NCI-H1105 treated with DMSO at 0.1 percent for 48 hours (cell line): Measurements from ENCODE around the gene KDM4C.
"Not testable (repeated sequence)": the region's sequence is repeated elsewhere in the genome, so short reads cannot be mapped to it uniquely, and the experiment has no call there.

ENCODE experiments used
- DNase-seq: peaks from one replicate; lab custom pipeline; 2025; lab: John Stamatoyannopoulos, UW

The KDM4C gene

GRCh38 chr9:6975198-6975597 is 217.4 kb downstream of the KDM4C start:
- no peak for DNase-seq

GRCh38 chr9:6977761-6978160 is 220.0 kb downstream of the KDM4C start:
- DNase-seq = no peak

- no peak for DNase-seq
Observed at GRCh38 chr9:6978591-6978990, 220.8 kb downstream of the KDM4C start.

- DNase-seq = no peak
Observed at GRCh38 chr9:6984941-6985578, 227.3 kb downstream of the KDM4C start.

- no peak for DNase-seq
Observed at GRCh38 chr9:6986141-6986815, 228.5 kb downstream of the KDM4C start.

GRCh38 chr9:6987381-6987780 is 229.6 kb downstream of the KDM4C start:
- DNase-seq = no peak

- DNase-seq = no peak
Observed at GRCh38 chr9:6991418-6991817, 233.6 kb downstream of the KDM4C start.

- no peak for DNase-seq
Observed at GRCh38 chr9:6996061-6996854, 238.5 kb downstream of the KDM4C start.

- DNase-seq = no peak
Observed at GRCh38 chr9:6997330-6997729, 239.6 kb downstream of the KDM4C start.

GRCh38 chr9:6999794-7000193 is 242.0 kb downstream of the KDM4C start:
- DNase-seq = no peak

- DNase-seq = no peak
Observed at GRCh38 chr9:7001571-7001970, 243.8 kb downstream of the KDM4C start.

GRCh38 chr9:7003861-7004260 is 246.1 kb downstream of the KDM4C start:
- no peak for DNase-seq

- no peak for DNase-seq
Observed at GRCh38 chr9:7006417-7006816, 248.6 kb downstream of the KDM4C start.

GRCh38 chr9:7008411-7008810 is 250.6 kb downstream of the KDM4C start:
- DNase-seq = no peak

- DNase-seq = no peak
Observed at GRCh38 chr9:7009065-7009464, 251.3 kb downstream of the KDM4C start.

- DNase-seq = no peak
Observed at GRCh38 chr9:7011395-7012067, 253.8 kb downstream of the KDM4C start.

- DNase-seq = no peak
Observed at GRCh38 chr9:7027996-7028395, 270.2 kb downstream of the KDM4C start.

- DNase-seq = no peak
Observed at GRCh38 chr9:7028591-7028990, 270.8 kb downstream of the KDM4C start.

GRCh38 chr9:7030943-7031342 is 273.2 kb downstream of the KDM4C start:
- not testable (repeated sequence) for DNase-seq

- DNase-seq = no peak
Observed at GRCh38 chr9:7033076-7034045, 275.6 kb downstream of the KDM4C start.

GRCh38 chr9:7037176-7037575 is 279.4 kb downstream of the KDM4C start:
- DNase-seq = no peak
